HL-60 (cell line): Measurements from ENCODE around the gene NFE2L3.
A peak's percentile ranks its signal among the peaks of the same experiment; 100 is the strongest.

Experiments
- DNase-seq, 2 experiments: peaks; one replicate each; pipeline ENCODE4 v3.0.0-alpha.2; 2010 to 2020; ENCODE audit warnings: low read depth in 1 of 2, low spot score in 1 of 2
- H3K27ac ChIP-seq: fragments of 250-450 bp; sonication (Bioruptor Pico); replicated peaks from 2 replicates; pipeline ENCODE4 v1.5.1; 2020; ENCODE audit warnings: mild to moderate bottlenecking, moderate library complexity
- H3K27me3 ChIP-seq: fragments of 250-450 bp; sonication (Bioruptor Pico); 2 replicates; pipeline ENCODE4 v1.5.1; 2021; ENCODE audit warnings: mild to moderate bottlenecking, moderate library complexity; ENCODE audit not compliant: insufficient read depth, poor library complexity, severe bottlenecking
- H3K4me3 ChIP-seq: replicated peaks from 2 replicates; pipeline ENCODE4 v1.5.1; 2011; ENCODE audit warnings: mild to moderate bottlenecking, control low read depth, low read length; ENCODE audit not compliant: insufficient read depth
- CTCF ChIP-seq: IDR thresholded peaks from one replicate; pipeline ENCODE4 v1.5.1; 2011; ENCODE audit warnings: low read length, control low read depth, inconsistent platforms; ENCODE audit not compliant: insufficient read depth
- GABPA ChIP-seq: IDR thresholded peaks from 2 replicates; pipeline ENCODE4 v1.6.1; 2012; ENCODE audit warnings: low read depth
- POLR2AphosphoS5 ChIP-seq: IDR thresholded peaks from 2 replicates; pipeline ENCODE4 v1.6.1; 2012; ENCODE audit warnings: low read depth
- REST ChIP-seq: IDR thresholded peaks from 2 replicates; pipeline ENCODE4 v1.6.1; 2012; ENCODE audit warnings: low read depth; ENCODE audit not compliant: insufficient replicate concordance
- SPI1 ChIP-seq: IDR thresholded peaks from 2 replicates; pipeline ENCODE4 v1.6.1; 2012; ENCODE audit warnings: low read depth, mild to moderate bottlenecking, borderline replicate concordance

Gene NFE2L3

GRCh38 chr7:26203016-26203415 lies 51.0 kb downstream of the NFE2L3 start:
- peak overlapping the region; percentile 100 for H3K27ac ChIP-seq

GRCh38 chr7:26208040-26208439 lies 56.0 kb downstream of the NFE2L3 start:
- TF ChIP-seq SPI1 (no peak), GABPA (no peak), REST (no peak), CTCF (no peak), POLR2AphosphoS5 (no peak)
- DNase-seq, result peak in 1 of 2 experiments; percentile 6
- Histone ChIP-seq H3K4me3 (no peak overlapping the region), H3K27ac (no peak overlapping the region), H3K27me3 (no peaks in the 10 kb centered on the region)

More at GRCh38 chr7:26203016-26203415, 51.0 kb downstream of the NFE2L3 start:
- no peak for DNase-seq
- TF ChIP-seq SPI1 (no peak), CTCF (no peak), REST (no peak), GABPA (no peak), POLR2AphosphoS5 (no peak)
- no peaks in the 10 kb centered on the region for H3K27me3 ChIP-seq
- peak overlapping the region; percentile 60 for H3K4me3 ChIP-seq

GRCh38 chr7:26212921-26213718 lies 61.1 kb downstream of the NFE2L3 start:
- DNase-seq, result no peak

More at GRCh38 chr7:26212921-26213718, 61.1 kb downstream of the NFE2L3 start:
- Histone ChIP-seq H3K4me3 (no peak overlapping the region), H3K27ac (no peak overlapping the region), H3K27me3 (no peaks in the 10 kb centered on the region)
- TF ChIP-seq REST, result no peak
- TF ChIP-seq POLR2AphosphoS5, result 0 out of 2 replicates have a peak, but pooled peaks have one; percentile 31
